Mucosa of descending colon (tissue), 3 donors: ENCODE measurements around the gene POLR3H. TPM values are rescaled to one million over a fixed set of nuclear protein-coding genes. Genes with fewer than 3 reads are reported as not detected.

ENCODE experiments used
- ATAC-seq: fragments of 200-7000 bp; cut with Tn5 transposase; one replicate; pipeline ENCODE4 v1.9.1; 2020; ENCODE audit warnings: mild to moderate bottlenecking, moderate library complexity
- DNase-seq, 3 donors: peaks; one replicate each; pipeline ENCODE4 v3.0.0-alpha.2; 2020
- H3K36me3 ChIP-seq: fragments of 200-600 bp; one replicate; pipeline ENCODE4 v1.8.0; 2021; ENCODE audit warnings: low read depth, mild to moderate bottlenecking
- H3K4me1 ChIP-seq: fragments of 200-600 bp; one replicate; pipeline ENCODE4 v1.8.0; 2021; ENCODE audit warnings: low read depth, mild to moderate bottlenecking
- H3K4me3 ChIP-seq: fragments of 200-600 bp; one replicate; pipeline ENCODE4 v1.8.0; 2021; ENCODE audit warnings: mild to moderate bottlenecking
- H3K9me3 ChIP-seq: fragments of 200-600 bp; one replicate; pipeline ENCODE4 v1.8.0; 2021; ENCODE audit warnings: mild to moderate bottlenecking
- CTCF ChIP-seq: fragments of 200-600 bp; IDR thresholded peaks from one replicate; pipeline ENCODE4 v1.8.0; 2022; ENCODE audit warnings: antibody characterized with exemption, mild to moderate bottlenecking
- intact Hi-C, 2 donors: fragments of 100-400 bp; cut with DNase I in 1 of 2; cut with micrococcal nuclease in 1 of 2; formaldehyde crosslinking; loops; one replicate each; pipeline versions ENCODE4 v1.11.0 to v1.11.1; 2022; cut with DNase I, micrococcal nuclease
- total RNA-seq, 3 donors: library from RNA; stranded (reverse); fragmentation: NEBNext Ultra II Directional in 2 of 3; extraction: Animal tissue kit (Norgen Biotek cat#: 25700) in 2 of 3; gene quantifications; one replicate each; pipeline versions ENCODE4 v1.2.1 to v1.2.4, GENCODE V29; 2021 to 2023
- donor health status: DM: no; HTN: no; CAD: no; lungs with moderate emphysema.
- donor health status: DM: no; HTN: no; CAD: no.
- donor health status: DM: no; HTN: yes; CAD: no.

The POLR3H gene
- total RNA-seq, 3 donors from 2014 or later: 12.4 to 26.1 (median 15.7) TPM

DNA sequence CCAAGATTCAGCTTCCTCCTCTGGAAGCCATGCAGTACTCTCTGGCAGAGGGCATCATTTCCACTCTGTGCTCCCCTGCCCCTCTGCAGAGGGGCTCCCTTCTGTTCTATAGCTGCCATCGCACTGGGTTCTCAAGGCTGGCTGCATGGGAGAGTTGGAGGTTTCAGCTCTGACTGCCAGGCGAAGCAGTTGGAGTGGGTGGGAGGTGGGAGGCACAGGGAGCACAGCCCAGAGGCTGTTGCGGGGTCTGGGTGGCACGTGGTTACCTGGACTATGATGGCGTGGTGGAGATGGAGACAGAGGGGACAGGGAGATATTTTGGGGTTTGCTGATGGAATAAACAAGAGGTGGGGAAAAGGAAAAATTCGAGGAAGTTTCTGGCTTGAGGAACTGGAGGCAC lies 40.6 kb upstream of the POLR3H start:
- ATAC-seq (no peak), DNase-seq (no peak)
- Histone ChIP-seq H3K4me1 (peaks cover 19% of the 10 kb centered on the region), H3K9me3 (no peaks in the 10 kb centered on the region), H3K36me3 (peaks cover 8% of the 10 kb centered on the region), H3K4me3 (no peak overlapping the region)
- intact Hi-C loops: no loop called here
- no peak for TF ChIP-seq CTCF

DNA sequence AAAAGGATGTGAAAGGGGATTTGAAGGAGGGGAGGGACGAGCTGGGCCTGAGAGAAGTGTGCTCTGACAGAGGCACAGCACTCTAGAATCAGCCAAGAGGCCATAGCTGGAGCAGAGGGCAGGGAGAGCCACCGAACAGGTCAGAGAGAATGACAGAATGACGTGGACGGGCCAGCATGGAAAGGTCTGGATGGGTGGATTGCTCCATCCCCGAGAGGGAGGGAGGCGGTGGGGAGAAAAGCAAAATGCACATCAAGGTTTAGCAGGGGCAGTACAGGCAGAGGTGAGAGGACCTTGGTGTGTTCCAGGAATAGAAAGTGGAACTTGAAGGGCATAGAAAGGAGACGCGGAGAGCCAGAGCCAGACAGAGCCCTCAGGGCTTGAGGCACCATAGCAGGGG lies 38.4 kb upstream of the POLR3H start:
- H3K4me1 ChIP-seq: peaks cover 6% of the 10 kb centered on the region
- ATAC-seq: no peak
- peaks cover 8% of the 10 kb centered on the region for H3K36me3 ChIP-seq
- H3K4me3 ChIP-seq: no peak overlapping the region
- intact Hi-C loops: no loop called here
- no peak for DNase-seq
- no peak for TF ChIP-seq CTCF
- H3K9me3 ChIP-seq: no peaks in the 10 kb centered on the region

GRCh38 chr22:41579997-41580355 lies 35.7 kb upstream of the POLR3H start:
- ATAC-seq: no peak
- intact Hi-C loops: no loop called here
- no peaks in the 10 kb centered on the region for H3K9me3 ChIP-seq
- no peak for TF ChIP-seq CTCF
- no peak for DNase-seq
- H3K4me3 ChIP-seq: no peak overlapping the region
- no peaks in the 10 kb centered on the region for H3K4me1 ChIP-seq
- H3K36me3 ChIP-seq: peaks cover 13% of the 10 kb centered on the region

DNA sequence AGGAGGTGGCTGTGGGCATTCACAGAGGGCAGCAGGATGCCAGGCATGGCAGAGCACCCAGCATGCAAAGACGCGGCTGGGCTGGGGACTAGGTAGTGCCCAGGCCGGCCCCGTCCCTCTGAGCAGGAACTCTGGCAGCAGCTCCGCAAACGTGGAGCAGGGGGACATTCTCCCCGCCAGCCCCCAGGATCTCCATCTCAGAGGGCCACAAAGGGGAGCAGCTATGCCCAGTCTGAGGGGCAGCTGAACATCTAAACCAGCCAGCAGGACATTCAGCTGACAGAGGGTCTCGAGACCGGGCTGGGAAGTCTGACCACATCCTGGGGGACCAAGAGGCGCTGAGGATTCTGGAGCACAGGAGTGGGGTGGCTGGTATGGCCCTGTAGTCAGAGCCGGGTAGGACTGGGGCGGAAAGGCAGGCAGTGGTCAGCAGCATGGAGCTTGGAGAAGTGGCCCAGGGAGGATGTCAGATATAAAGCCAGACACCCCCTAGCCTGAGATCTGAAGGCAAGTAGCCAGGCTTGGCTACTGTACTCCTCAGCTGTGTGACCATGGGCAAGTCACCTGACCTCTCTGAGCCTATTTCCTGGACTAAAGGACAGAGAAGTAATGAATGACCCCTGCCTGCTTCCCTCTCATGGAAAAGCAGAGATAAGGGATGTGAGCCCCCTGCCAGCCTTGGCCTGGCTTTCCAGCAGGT lies 35.2 kb upstream of the POLR3H start:
- Histone ChIP-seq H3K9me3 (no peaks in the 10 kb centered on the region), H3K36me3 (peaks cover 13% of the 10 kb centered on the region), H3K4me1 (no peaks in the 10 kb centered on the region), H3K4me3 (no peak overlapping the region)
- ATAC-seq (no peak), DNase-seq (no peak)
- no peak for TF ChIP-seq CTCF
- intact Hi-C loops: no loop called here

DNA sequence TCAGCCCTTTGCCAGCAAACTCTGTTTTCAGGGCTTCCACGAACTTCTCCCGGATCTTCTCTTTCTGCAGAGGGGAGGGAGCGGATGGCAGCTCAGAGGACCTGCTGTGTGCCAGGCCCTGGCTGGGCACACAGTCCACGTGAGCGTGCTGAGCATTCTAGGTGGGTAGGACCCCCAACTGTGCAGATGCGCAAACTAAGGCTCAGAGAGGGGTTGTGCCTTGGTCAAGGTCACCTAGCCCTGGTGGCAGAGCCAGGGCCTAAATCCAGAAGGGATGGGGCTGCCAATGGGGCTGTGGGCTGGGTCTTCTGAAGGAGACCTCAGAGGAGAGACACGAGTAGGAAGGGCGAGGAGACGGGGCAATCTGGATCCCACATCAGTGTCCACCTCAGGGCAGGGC lies 34.5 kb upstream of the POLR3H start:
- H3K4me3 ChIP-seq: no peak overlapping the region
- no peak for ATAC-seq
- no peaks in the 10 kb centered on the region for H3K4me1 ChIP-seq
- DNase-seq: no peak
- TF ChIP-seq CTCF: no peak
- peaks cover 13% of the 10 kb centered on the region for H3K36me3 ChIP-seq
- no peaks in the 10 kb centered on the region for H3K9me3 ChIP-seq
- intact Hi-C loops: no loop called here

DNA sequence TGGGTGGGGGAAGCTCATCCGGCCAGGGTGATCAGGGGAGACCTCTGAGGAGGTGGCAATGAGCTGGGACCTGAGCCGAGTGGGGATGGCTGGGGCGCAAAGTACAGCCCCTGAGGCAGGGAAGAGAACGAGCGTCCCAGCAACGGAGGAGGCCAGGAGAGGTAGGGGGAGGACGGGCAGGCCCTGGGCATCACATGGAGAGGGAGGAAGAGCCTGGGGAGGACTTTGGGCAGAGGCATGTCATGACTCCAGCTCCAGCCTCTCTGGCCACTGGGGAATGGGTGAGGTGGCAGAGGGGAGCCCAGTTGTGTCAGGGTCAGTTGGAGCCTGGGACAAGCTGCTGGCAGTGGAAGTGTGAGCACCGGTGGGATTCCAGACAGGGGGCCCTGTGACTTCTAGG lies 33.8 kb upstream of the POLR3H start:
- H3K4me3 ChIP-seq: no peak overlapping the region
- no peaks in the 10 kb centered on the region for H3K9me3 ChIP-seq
- ATAC-seq: no peak
- intact Hi-C loops: no loop called here
- no peak for TF ChIP-seq CTCF
- no peaks in the 10 kb centered on the region for H3K4me1 ChIP-seq
- no peak for DNase-seq
- H3K36me3 ChIP-seq: peaks cover 7% of the 10 kb centered on the region
